Activated T-helper 17 cell treated with anti-CD3 and anti-CD28 coated beads, Interleukin-2, amount 50 U/mL, for 72 hours (primary cell): ENCODE results near the gene PSME3IP1. TPM values are rescaled to one million over a fixed set of nuclear protein-coding genes. Genes with fewer than 3 reads are reported as not detected.

Source experiments
- ATAC-seq: fragments of 150-1000 bp; cut with Tn5 transposase; replicated peaks from 2 replicates; pipeline ENCODE4 v1.10.0; 2021; ENCODE audit warnings: mild to moderate bottlenecking, moderate library complexity
- H3K27ac Mint-ChIP-seq: one replicate; pipeline ENCODE4 v1.8.0; 2022; ENCODE audit warnings: mixed read lengths
- H3K27me3 Mint-ChIP-seq: one replicate; pipeline ENCODE4 v1.8.0; 2022; ENCODE audit warnings: mixed read lengths
- H3K36me3 Mint-ChIP-seq: one replicate; pipeline ENCODE4 v1.8.0; 2022; ENCODE audit warnings: low read depth, mild to moderate bottlenecking, mixed read lengths
- H3K4me1 Mint-ChIP-seq: one replicate; pipeline ENCODE4 v1.8.0; 2022; ENCODE audit warnings: mixed read lengths
- H3K4me3 Mint-ChIP-seq: one replicate; pipeline ENCODE4 v1.8.0; 2022; ENCODE audit warnings: mild to moderate bottlenecking, mixed read lengths
- H3K9me3 Mint-ChIP-seq: one replicate; pipeline ENCODE4 v1.8.0; 2022; ENCODE audit warnings: mixed read lengths
- total RNA-seq, 2 donors: library from RNA; stranded (reverse); gene quantifications; one replicate each; pipeline ENCODE4 v1.2.3, GENCODE V29; 2022

Gene PSME3IP1
- total RNA-seq, 2 donors from 2014 or later, result 79.0 to 103 TPM

DNA sequence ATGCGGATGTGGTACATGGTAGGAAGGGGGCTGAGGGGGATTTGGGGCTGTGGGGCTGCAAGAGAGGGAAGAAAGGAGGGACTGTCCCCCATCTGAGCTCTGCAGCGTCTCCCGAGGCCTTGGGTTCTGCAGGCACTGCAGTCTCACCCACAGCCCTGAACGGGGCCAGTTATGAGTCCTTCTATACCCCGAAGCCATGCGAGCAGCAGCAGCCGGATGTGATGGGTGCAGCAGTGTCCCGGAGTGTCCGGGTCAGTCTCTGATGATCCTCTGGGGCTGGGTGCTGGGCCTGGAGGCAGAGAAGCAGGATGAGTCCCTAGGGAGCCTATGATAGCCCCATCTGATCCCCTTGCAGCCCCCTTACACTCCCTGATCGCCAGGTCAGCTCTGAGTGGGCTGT is 52.0 kb downstream of the PSME3IP1 start:
- Mint-ChIP-seq H3K27me3 (no peaks in the 10 kb centered on the region), H3K36me3 (no peaks in the 10 kb centered on the region), H3K27ac (peak overlapping the region; percentile 96), H3K4me1 (peaks cover 18% of the 10 kb centered on the region), H3K9me3 (no peaks in the 10 kb centered on the region), H3K4me3 (peak overlapping the region; percentile 78)
- peak; percentile 15 for ATAC-seq

DNA sequence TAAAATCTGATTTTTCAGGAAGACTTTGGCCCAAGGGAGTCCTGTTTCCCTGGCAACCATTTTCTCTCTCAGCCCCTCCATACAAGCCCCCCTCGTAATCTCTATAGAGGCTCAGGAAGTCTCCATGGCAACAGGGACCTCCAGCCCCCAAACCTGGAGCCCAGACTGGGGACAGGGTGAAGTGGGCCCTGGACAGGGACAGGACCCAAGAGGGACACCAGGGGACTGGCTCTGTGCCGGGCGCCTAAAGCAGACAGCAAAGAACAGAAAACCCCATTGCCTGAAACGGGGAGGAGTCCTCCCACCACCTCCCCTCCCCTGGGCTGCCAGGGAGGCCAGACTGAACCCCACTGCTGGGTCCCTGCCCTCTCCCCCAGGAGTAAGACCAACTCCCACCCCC is 52.8 kb downstream of the PSME3IP1 start:
- Mint-ChIP-seq H3K9me3 (no peaks in the 10 kb centered on the region), H3K4me1 (peaks cover 23% of the 10 kb centered on the region), H3K36me3 (no peaks in the 10 kb centered on the region), H3K27ac (peak overlapping the region; percentile 96), H3K4me3 (no peak overlapping the region), H3K27me3 (no peaks in the 10 kb centered on the region)
- no peak for ATAC-seq

DNA sequence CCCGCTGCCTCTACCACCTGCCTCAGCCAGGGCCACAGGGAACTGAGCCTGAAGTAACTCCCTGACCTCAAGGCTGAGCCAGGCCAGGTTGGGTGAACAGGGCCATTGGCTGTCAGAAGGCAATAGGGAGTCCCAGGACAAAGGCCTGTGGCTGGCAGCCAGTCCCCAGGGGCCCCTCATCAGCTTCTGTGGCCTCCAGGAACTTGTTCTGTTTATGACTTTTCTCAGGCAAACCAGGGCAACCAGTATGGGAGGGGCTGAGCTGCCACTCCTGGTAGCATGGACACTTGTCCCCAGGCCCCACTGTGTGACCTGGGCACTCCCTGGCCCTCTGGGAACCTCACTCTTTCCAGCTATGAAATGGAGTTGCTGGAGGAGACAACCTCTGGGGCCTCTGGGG is 53.4 kb downstream of the PSME3IP1 start:
- Mint-ChIP-seq H3K27me3 (no peaks in the 10 kb centered on the region), H3K4me3 (no peak overlapping the region), H3K27ac (peak overlapping the region; percentile 78), H3K36me3 (no peaks in the 10 kb centered on the region), H3K9me3 (no peaks in the 10 kb centered on the region), H3K4me1 (peaks cover 28% of the 10 kb centered on the region)
- no peak for ATAC-seq

DNA sequence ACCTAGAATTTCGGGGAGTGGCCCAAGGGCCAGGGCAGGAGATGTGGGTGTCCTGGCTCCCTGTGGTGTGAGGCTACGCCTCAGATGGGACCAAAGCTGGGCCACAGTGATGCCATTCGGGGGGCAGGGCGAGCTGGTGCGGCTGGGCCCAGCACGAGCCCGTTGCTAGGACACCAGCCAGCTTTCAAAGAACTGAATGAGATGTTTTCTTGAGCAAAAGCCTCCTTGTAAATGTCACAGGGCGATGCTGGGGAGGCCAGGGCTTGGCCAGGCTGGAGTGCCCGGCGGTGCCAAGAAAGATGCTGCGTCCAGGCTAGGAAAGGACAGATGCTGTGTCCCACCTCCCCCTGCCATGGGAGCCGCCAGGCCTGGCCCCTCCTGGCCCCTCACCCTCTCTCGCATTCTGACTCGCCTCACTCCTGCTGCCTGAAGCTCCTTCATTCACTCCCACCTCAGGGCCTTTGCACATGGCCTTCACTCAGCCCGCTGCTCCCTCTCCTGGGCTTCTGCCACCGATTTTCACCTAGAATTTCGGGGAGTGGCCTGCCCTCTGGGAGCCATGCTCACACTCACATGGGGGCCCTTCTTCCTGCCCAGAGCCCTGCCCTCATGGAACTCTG is 54.4 kb downstream of the PSME3IP1 start:
- Mint-ChIP-seq H3K27ac (peak overlapping the region; percentile 78), H3K36me3 (no peaks in the 10 kb centered on the region), H3K4me3 (no peak overlapping the region), H3K4me1 (peaks cover 37% of the 10 kb centered on the region), H3K9me3 (no peaks in the 10 kb centered on the region), H3K27me3 (no peaks in the 10 kb centered on the region)
- ATAC-seq, result no peak

DNA sequence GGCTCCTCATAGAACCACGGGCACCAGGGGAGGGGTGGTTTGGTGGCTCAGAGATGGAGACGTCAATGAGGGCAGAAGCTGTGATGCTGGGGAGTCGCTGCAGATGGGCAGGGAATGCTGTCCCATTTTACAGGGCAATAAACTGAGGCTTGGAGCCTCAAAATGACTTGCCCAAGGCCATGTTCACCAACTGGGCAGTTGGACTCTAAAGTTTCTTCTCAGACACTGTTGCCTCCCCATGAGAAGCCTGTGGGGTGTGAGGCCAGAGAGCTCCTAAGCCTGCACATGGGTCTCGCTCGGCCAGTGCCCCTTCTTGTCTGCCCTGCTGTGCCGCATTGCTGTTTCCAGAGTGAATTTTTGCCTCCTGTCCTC is 54.9 kb downstream of the PSME3IP1 start:
- Mint-ChIP-seq H3K4me3 (no peak overlapping the region), H3K4me1 (peaks cover 40% of the 10 kb centered on the region), H3K9me3 (no peaks in the 10 kb centered on the region), H3K27me3 (no peaks in the 10 kb centered on the region), H3K36me3 (no peaks in the 10 kb centered on the region), H3K27ac (peak overlapping the region; percentile 47)
- no peak for ATAC-seq

DNA sequence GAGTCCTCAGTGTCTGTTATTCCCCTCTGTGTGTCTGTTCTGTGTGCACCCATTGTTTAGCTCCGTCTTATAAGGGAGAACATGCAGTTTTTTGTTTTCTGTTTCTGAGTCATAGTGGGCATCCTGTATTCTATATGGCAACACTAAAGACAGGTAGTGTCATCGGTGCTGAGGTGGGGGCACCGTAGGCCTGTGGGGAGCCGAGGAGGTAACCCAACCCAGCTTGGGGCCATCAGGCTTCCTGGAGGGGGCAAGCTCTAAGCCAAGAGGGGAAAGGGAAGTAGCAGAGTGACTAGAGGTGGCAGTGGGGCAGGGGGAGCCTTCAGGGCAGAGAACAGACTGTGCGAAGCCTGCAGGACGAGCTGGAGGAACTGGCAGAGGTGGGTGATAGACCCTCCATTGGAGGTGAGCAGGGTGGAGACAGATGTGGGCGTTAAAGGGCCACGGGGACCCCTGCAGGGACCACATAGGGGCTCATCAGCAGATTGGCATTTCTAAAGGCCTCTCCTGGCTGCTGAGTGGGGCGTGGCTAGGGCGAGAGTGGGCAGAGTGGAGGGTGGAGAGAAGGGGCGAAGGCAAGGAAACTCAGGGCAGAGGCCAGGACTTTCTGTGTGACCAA is 57.0 kb downstream of the PSME3IP1 start:
- Mint-ChIP-seq H3K9me3 (no peaks in the 10 kb centered on the region), H3K27ac (peak overlapping the region; percentile 85), H3K36me3 (no peaks in the 10 kb centered on the region), H3K27me3 (no peaks in the 10 kb centered on the region), H3K4me3 (peak overlapping the region; percentile 43), H3K4me1 (peaks cover 42% of the 10 kb centered on the region)
- peak; percentile 72 for ATAC-seq

DNA sequence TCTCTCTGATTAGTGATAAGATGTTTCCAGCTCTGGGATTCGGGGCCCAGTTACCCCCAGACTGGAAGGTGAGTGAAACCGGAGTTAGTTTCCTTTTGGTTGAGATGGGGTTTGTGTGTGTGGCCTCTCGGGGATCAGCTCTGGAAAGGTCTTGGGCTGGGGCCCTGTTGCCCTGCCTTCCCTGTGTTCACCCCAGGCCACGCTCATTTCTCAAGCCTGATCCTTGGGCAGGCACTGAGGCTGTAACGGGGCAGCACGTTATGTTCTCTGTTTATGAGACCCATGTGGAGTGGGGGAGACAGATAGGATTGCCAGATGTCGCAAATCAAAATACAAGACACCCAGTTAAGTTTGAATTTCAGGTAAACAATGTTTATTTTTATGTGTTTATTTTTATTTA is 58.0 kb downstream of the PSME3IP1 start:
- no peaks in the 10 kb centered on the region for H3K36me3 Mint-ChIP-seq
- no peaks in the 10 kb centered on the region for H3K27me3 Mint-ChIP-seq
- peak overlapping the region; percentile 80 for H3K27ac Mint-ChIP-seq
- ATAC-seq, result no peak
- peak overlapping the region; percentile 29 for H3K4me3 Mint-ChIP-seq
- H3K9me3 Mint-ChIP-seq, result no peaks in the 10 kb centered on the region
- H3K4me1 Mint-ChIP-seq, result peaks cover 45% of the 10 kb centered on the region

DNA sequence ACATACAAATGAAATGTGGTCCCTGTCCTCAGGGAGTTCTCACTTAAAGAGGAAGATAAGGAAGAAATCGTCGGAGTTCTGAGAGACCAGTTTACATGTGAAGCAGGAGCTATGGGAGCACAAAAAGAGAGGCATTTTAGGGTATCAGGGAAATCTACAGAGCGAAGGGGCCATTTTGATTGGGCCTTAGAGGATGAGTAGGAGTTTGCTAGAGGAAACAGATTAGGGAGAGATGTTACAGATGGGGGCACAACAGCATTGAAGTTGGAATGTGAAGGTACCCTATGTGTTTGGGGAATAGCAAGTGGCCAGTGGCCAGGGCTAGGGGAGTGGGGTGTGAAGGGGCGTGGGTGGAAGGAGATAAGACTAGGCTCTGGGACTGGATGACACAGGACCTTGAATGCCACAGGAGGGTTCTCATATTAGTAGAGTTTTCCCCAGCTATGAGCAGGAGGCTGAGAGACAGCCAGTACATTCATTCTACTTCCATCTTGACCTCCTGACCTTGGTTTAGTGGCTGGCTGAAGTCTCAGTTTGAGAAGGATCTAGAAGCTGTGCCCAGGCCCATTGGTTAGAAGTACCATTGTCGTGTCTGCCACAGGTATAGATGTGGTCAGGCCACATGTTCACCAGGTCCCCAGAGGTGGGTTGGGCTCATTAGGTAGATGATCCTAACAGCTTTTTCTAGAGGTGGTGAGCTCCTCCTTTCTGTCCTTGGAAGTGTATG is 58.6 kb downstream of the PSME3IP1 start:
- no peaks in the 10 kb centered on the region for H3K27me3 Mint-ChIP-seq
- peak overlapping the region; percentile 29 for H3K4me3 Mint-ChIP-seq
- no peaks in the 10 kb centered on the region for H3K36me3 Mint-ChIP-seq
- ATAC-seq, result peak; percentile 81
- peak overlapping the region; percentile 80 for H3K27ac Mint-ChIP-seq
- H3K4me1 Mint-ChIP-seq, result peaks cover 45% of the 10 kb centered on the region
- H3K9me3 Mint-ChIP-seq, result no peaks in the 10 kb centered on the region

DNA sequence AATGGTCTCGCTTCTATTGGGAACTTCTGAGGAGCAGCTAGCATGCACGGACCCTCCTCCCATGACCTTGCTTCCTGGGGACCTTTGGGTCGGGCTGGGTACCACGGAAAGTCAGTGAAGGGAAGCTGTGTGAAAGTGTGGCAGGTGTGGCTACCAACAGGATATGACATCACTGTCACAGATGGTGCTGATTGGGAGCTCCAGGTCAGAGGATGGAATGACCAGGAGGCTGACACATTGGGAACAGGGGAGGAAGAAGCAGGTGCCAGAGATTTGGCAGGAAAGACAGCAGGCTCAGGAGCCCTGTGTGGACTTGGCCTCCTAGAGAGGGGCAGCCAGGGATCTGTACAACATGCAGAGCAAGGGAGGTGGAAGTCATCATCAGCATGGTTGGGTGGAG is 59.4 kb downstream of the PSME3IP1 start:
- no peaks in the 10 kb centered on the region for H3K27me3 Mint-ChIP-seq
- H3K27ac Mint-ChIP-seq, result peak overlapping the region; percentile 80
- no peaks in the 10 kb centered on the region for H3K36me3 Mint-ChIP-seq
- peaks cover 40% of the 10 kb centered on the region for H3K4me1 Mint-ChIP-seq
- no peak for ATAC-seq
- no peaks in the 10 kb centered on the region for H3K9me3 Mint-ChIP-seq
- H3K4me3 Mint-ChIP-seq, result no peak overlapping the region

DNA sequence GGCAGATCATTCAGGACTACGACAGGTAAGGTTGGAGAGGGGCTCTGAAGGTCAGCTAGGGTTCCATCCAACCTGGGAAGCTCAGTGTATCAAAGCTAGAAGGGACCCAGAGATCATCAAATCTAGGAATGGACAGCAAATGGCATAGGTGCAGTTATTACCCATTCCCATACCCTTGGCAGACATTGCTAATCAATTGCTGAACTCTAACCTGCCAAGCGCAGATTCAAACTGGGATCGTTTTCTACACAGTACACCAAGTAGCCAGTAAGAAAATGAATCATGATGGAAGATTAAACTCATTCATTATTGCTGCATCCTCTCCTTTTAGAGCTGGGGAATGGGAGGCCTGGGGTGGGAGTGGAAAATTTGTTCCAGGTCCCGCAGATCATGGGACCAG is 59.9 kb downstream of the PSME3IP1 start:
- Mint-ChIP-seq H3K4me1 (peaks cover 40% of the 10 kb centered on the region), H3K4me3 (no peak overlapping the region), H3K9me3 (no peaks in the 10 kb centered on the region), H3K27ac (no peak overlapping the region), H3K27me3 (no peaks in the 10 kb centered on the region), H3K36me3 (no peaks in the 10 kb centered on the region)
- no peak for ATAC-seq

DNA sequence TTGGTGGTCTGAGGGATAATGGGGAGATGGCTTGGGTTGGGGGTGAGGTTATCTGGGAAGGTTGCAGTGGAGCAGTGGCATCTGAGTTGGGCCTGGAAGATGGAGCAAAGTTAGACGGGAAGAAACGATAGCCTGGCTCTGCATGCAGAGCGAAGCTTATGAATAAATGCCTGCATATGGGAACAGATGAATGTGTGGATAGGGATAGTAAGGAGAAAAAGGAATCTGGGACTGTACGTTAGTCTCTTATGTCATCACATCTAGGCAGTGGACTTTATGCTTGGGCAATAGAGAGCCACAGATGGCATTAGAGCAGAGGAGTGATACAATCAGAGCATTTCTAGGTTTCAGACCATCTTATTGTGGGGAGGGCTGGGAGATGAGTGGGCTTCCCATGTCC is 60.5 kb downstream of the PSME3IP1 start:
- no peak overlapping the region for H3K27ac Mint-ChIP-seq
- H3K9me3 Mint-ChIP-seq, result no peaks in the 10 kb centered on the region
- H3K27me3 Mint-ChIP-seq, result no peaks in the 10 kb centered on the region
- no peak for ATAC-seq
- no peaks in the 10 kb centered on the region for H3K36me3 Mint-ChIP-seq
- H3K4me3 Mint-ChIP-seq, result no peak overlapping the region
- peaks cover 36% of the 10 kb centered on the region for H3K4me1 Mint-ChIP-seq

DNA sequence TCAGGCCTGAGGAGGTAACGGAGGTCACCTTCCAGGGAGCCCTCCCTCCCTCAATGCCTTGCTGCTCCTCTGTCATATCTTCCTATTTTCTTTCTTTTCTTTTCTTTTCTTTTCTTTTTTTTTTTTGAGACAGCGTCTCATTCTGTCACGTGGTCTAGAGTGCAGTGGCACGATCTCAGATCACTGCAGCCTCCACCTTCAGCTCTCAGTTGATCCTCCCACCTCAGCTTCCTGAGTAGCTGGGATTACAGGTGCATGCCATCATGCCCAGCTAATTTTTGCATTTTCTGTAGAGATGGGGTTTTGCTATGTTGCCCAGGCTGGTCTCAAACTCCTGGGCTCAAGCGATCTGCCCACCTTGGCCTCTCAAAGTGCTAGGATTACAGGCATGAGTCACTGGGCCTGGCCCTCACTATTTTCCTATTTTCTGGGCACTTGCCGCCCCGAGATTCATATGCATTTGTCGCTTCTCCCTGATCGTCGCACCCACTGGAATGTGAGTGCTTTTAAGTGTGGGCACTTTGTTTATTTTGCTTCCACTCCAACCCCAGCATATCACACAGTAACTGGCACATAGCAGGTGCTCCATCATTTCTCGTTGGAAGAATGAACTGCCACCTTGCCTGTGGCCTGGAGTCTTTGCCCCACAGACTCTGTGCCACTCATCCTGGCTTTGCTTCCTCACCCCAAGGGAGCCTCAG is 61.7 kb downstream of the PSME3IP1 start:
- no peaks in the 10 kb centered on the region for H3K36me3 Mint-ChIP-seq
- peaks cover 35% of the 10 kb centered on the region for H3K4me1 Mint-ChIP-seq
- H3K9me3 Mint-ChIP-seq, result no peaks in the 10 kb centered on the region
- H3K27me3 Mint-ChIP-seq, result no peaks in the 10 kb centered on the region
- peak overlapping the region; percentile 78 for H3K27ac Mint-ChIP-seq
- ATAC-seq, result no peak
- no peak overlapping the region for H3K4me3 Mint-ChIP-seq

DNA sequence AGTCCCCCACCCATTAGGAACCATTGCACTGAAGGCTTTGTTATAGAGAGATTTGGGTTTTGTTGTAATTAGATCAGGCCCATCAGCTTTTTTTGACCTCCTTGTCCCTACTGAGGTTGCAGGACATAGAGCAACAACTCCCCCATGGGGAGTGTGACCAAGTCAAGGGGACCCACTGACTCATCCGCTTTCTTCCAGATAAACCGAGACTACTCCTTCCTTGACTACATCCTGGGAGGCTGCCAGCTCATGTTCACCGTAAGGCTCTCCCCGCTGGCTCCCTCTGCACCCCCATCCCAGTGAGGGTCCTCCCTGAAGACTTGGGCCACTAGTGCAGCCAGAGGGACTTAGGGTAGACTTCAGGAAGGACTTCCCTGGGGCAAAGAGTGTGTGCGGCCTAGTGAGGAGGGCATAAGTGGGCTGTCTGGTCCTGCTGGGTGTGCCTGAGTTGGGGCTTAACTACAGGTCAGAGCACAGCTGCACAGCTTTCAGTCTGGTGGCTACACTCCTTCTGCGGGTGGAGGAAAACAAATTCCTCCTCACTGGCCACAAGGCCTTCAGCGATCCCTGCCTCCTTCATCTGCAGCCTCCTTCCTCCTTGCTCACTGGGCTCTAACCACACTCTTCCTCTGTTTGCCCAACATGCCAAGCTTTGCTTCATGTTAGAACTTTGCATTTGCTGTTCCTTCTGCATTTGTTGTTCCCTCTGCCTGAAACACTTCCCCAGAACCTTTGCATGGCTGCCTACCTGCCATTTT is 62.4 kb downstream of the PSME3IP1 start:
- no peak for ATAC-seq
- H3K4me1 Mint-ChIP-seq, result peaks cover 29% of the 10 kb centered on the region
- no peaks in the 10 kb centered on the region for H3K9me3 Mint-ChIP-seq
- no peaks in the 10 kb centered on the region for H3K27me3 Mint-ChIP-seq
- H3K36me3 Mint-ChIP-seq, result no peaks in the 10 kb centered on the region
- no peak overlapping the region for H3K4me3 Mint-ChIP-seq
- peak overlapping the region; percentile 78 for H3K27ac Mint-ChIP-seq

DNA sequence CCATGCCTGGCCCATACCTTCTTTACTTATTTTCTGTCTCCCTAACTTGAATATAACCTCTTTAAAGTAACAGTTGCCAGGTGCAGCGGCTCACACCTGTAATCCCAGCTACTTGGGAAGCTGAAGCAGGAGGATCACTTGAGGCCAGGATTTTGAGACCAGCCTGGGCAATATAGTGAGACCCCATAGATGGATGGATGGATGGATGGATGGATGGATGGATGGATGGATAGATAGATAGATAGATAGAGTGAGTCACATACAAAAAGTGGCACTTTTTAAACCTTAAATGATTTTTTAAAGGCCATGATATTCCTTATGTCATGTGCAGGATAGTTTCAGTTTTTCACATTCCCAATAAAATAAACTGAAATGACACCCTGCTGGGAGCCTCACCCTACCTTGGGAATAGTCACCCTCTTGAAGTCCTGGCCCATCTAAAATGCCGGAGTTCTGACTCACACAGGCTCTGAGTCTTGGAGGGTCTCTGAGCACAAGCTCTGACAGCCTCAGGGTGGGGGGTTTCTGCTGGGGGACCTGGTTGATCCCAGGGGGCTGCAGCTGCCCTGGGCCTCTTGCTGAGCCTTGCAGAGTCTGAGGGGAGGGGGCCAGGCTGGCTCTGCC is 67.3 kb downstream of the PSME3IP1 start:
- Mint-ChIP-seq H3K36me3 (no peaks in the 10 kb centered on the region), H3K9me3 (no peaks in the 10 kb centered on the region), H3K4me1 (peaks cover under 1% of the 10 kb centered on the region), H3K27ac (no peak overlapping the region), H3K27me3 (no peaks in the 10 kb centered on the region), H3K4me3 (no peak overlapping the region)
- no peak for ATAC-seq
